ENCODE measurements around the gene SYT7.
"Not testable (repeated sequence)": the region's sequence is repeated elsewhere in the genome, so short reads cannot be mapped to it uniquely, and the experiment has no call there.

The SYT7 gene

GRCh38 chr11:61494381-61494961, 86.4 kb downstream of the SYT7 start:
- DNase-seq: no peak

- DNase-seq: no peak
Observed at GRCh38 chr11:61491736-61492395, 89.0 kb downstream of the SYT7 start.

DNA sequence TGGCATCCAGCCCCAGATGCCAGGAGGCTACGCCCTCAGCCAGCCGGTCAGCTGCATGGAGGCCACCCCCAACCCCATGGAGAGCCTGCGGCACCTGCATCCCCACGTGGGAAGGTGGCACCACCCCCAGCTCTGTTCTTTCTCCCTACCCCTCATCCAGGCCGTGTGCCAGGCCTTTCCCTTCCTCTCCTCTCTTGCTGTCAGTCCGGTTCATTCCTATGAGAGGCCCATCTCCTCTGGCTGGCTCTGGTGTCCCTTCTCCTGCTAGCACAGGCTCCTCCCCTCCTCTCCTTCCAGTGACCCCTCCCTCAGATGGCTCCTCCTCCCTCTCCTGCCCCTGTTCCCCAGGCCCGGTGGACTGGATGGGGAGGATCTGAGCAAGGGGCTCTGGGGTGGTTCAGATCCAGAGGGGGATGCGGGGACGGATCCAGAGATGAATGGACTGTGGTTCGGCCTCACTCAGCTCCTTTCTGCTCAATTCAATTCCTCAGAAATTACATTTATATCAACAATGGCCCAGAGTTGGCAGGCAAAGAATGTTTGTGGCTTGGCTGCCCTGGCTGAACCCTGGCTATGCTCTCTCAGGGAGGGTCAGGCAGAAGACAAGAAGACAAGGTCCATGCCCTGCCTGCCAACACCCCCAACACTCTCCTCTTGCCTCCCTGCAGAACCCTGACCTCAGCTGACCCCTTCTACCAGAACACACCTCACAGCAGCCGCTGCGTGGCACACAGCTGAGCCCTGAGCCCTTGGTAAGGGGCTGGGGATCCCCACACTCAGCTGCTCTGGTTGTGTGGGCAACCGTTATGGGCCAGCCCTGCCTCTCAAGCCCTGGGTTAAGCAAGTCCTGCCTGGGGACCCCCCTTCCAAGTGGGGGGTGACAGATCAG, 90.8 kb downstream of the SYT7 start:
- DNase-seq: peak; percentile 80

DNA sequence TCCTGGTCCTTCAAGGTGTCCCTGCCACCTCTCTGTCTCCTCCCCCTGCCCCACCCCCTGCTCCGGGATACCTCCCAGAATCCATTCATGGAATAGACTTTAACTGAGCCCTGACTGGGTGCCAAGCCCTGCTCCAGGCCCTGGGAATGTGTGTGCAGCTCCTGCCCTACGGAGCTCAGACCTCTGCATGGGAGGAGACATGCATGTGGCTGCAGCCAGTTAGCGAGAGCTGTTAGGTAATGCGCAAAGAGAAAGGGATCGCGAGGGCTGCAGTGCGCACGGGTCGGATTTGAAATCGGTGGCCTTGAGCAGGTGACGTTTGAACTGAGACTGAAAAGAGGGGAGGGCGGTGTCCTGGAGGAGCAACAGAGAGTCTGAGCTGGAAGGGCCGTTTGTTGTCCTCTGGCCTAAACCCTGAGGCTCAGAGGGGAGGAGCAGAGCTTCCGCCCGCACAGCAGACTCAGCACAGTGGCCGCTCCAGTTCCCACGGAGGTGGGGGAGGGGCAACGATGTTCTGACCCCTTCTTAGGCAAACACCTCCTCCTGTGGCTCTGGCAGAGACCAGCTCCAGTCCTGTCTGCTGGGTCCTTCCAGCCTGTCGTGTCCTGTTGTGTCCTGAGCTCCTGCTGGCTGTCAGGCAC, 92.1 kb downstream of the SYT7 start:
- peak; percentile 89 for DNase-seq

DNA sequence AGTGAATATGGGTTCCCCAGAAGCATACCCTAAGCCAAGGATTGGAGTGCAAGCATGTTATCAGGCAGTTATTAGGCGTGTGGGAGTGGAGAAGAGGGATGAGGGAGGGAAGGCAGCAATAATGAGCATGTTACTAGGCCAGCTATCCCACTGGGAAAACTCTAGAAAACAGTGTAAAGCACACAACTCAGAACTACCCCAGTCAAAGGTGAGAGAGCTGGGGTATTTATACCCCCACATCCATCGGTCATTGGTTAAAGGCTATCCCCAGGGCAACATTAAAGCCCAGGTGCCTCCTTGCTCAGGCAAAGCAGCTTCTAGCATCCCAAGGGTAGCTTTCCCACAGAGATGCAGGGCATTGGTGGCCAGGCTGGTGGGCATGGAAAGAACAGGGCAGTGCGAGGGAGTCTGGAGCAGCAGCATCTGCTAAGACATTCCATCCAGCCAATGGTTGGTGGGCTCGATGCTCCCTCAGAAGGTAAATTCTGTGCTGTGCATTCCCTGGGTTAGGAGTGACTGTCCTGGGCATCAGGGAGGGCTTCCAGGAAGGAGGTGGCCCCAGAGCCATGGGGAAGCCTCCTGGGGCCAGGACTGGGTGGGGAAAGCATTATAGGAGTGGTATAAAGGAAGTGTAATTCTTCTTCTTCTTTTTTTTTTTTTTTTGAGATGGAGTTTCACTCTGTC, 93.4 kb downstream of the SYT7 start:
- DNase-seq: no peak

GRCh38 chr11:61486779-61487178, 94.1 kb downstream of the SYT7 start:
- no peak for DNase-seq

- DNase-seq: no peak
Observed at GRCh38 chr11:61486011-61486620, 94.8 kb downstream of the SYT7 start.

- DNase-seq: no peak
Observed at GRCh38 chr11:61485080-61485479, 95.8 kb downstream of the SYT7 start.

GRCh38 chr11:61484541-61484940, 96.3 kb downstream of the SYT7 start:
- no peak for DNase-seq

GRCh38 chr11:61482513-61482912, 98.4 kb downstream of the SYT7 start:
- DNase-seq: peak; percentile 72

DNA sequence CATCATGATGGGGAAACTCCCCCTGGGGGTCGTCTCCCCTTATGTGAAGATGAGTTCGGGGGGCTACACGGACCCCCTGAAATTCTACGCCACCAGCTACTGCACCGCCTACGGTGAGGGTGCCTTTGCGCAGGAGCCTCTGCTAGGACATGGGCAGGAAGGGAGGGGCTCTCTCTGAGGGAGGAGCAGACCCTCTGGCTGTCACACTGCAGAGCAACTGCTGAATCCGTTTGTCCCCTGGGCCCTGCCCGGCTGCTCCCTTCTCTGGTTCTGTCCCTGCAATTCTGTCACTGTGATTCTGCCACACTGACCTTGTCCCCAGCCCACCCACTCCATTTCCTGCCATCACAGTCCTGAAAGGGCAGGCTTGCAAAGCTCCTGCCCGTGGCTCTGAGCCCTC, 99.1 kb downstream of the SYT7 start:
- DNase-seq: peak; percentile 48

DNA sequence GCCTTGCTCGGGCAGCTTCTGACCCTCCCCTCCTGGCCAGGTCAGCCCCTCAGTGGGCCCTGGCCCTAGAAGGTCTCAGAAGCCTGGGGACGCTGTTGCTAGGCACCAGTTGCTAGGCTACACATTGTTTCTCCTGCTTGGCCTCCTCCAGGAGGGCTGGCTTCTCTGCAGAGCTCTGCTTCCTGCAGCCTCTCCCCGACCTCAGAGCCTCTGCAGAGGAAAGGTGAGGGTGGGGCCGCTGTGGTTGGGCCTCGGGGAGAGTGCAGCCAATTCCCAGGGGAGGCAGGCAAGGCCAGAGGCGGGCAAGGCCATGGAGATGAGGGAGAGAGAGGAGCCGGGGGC, 99.9 kb downstream of the SYT7 start:
- DNase-seq: peak; percentile 94

DNA sequence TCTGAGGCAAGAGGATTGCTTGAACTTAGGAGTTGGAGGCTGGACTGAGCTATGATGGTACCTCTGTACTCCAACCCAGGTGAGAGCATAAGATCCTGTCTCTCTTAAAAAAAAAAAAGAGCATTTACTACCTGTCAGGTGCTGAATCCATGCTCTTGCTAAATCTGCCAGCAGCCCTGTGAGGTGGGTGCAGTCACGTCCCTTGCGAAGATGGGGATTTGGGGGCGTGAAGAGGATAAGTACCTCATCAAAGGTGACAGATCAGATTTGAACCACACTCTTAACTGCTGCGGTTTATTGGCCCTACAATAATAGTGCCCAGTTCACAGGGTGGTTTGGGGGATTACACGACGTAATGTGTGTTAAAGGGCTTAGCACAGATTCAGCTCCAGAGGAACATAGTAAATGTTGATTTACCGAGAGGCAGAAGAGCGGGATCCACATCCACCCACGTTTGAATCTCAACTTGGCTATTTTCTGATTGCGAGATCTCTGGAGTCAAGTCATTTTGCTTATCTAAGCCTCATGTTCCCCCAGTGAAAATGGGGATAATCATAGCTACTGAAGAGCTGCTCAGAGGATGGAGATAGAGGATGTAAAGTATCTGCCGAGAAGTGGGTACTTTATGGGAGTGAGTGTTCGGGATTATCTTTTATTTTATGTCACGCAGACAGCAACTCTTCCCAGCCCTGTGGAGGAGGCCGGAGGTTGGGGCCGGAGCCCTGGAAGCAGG, 100.4 kb downstream of the SYT7 start:
- no peak for DNase-seq

GRCh38 chr11:61479360-61480058, 101.4 kb downstream of the SYT7 start:
- not testable (repeated sequence) for DNase-seq

DNA sequence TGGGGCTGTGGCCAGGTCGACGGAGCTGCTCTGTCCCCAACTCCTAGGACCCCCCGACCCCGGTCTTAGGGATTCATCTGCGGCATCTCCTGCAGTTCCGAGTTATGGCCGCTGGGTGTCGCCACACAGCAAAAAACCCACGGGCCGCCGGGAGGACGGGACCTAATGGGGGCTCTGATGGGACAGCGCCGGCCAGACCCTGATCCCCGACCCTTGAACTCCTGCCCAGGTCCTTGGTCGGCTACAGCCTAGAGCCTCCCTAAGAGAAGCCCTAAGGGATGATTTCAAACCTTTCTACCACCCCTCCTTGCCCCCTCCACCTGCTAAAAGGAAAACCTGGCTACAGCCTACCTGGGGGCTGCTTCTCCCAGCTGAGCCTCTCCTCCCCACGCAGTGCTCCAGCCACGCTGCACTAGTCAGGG, 103.1 kb downstream of the SYT7 start:
- DNase-seq: peak; percentile 79

DNA sequence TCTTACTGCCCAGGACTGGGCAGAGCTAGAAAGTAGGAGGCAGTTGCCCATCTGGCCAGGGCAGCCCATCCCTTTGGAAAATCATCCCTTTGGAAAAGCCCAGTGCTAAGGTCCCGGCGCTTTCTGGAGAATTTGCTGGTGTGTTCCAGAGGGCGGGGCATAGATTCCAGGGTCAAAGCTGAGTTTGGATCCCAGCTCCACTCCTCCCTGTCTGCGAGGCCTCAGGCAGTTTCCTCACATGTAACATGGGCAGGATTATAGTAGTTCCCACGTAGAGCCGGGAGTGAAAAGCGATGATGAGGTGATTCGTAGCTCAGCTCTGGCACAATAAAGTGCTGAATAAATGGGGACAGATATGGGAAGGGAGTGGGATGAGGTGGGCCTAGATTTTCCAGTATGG, 103.8 kb downstream of the SYT7 start:
- no peak for DNase-seq

- no peak for DNase-seq
Observed at GRCh38 chr11:61476371-61476770, 104.5 kb downstream of the SYT7 start.

- DNase-seq: no peak
Observed at GRCh38 chr11:61475433-61475832, 105.4 kb downstream of the SYT7 start.

DNA sequence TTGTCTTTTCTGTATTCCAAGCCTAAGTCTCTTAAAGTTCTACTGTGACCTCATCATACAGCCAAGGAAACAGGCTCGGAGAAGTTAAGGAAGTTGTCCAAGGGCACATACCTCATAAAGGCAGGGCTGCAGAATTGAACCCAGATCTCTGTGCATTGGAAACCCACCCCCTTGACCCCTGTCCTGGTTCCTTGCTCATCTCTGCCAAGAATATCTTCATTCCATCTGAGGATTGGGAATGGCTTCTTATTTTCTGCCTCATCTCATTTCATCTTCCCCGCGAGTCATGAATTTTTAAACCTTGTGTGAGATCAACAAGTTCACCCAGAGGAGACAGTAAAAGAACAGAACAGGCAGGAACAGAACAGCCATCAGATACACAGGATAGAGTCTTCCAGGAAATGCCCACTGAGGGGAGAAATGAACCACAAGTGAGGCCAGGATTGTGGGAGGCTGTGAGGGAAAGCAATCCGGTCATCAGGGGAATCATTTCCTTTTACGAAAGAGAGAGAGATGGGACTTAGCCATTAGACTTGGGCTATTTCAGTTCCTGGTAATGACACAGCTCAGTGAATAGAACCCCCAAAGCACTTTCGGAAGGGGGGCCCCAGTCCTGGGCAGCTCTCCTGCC, 106.7 kb downstream of the SYT7 start:
- DNase-seq: no peak

GRCh38 chr11:61473370-61474012, 107.4 kb downstream of the SYT7 start:
- DNase-seq: no peak

All from eye (tissue), 1 donor.